HepG2 (cell line): Measurements from ENCODE around the gene PSMD3. TPM values are rescaled to one million over a fixed set of nuclear protein-coding genes. Genes with fewer than 3 reads are reported as not detected.

Experiments used
- ARID4A ChIP-seq: sonication (generic); formaldehyde crosslinking; IDR thresholded peaks from 2 replicates; pipeline ENCODE4 v1.5.0; 2020; ENCODE audit warnings: mild to moderate bottlenecking, missing genetic modification reagents, borderline replicate concordance
- ERF ChIP-seq: IDR thresholded peaks from 2 replicates; pipeline ENCODE4 v1.6.1; 2018; ENCODE audit warnings: missing biosample characterization, missing genetic modification reagents
- GATAD2A ChIP-seq: IDR thresholded peaks from 2 replicates; pipeline ENCODE4 v1.6.1; 2016
- KLF12 ChIP-seq: sonication (generic); formaldehyde crosslinking; IDR thresholded peaks from 2 replicates; pipeline ENCODE4 v1.4.0; 2020; ENCODE audit warnings: missing genetic modification reagents, borderline replicate concordance
- MXI1 ChIP-seq: IDR thresholded peaks from 3 replicates; pipeline ENCODE4 v1.6.1; 2012; ENCODE audit warnings: low read depth, low read length, inconsistent platforms, borderline replicate concordance
- RARA ChIP-seq: IDR thresholded peaks from 2 replicates; pipeline ENCODE4 v1.6.1; 2016; ENCODE audit warnings: missing genetic modification reagents, missing compliant biosample characterization
- RFXAP ChIP-seq: sonication (generic); formaldehyde crosslinking; IDR thresholded peaks from 2 replicates; pipeline ENCODE4 v1.4.0; 2020; ENCODE audit warnings: missing genetic modification reagents, borderline replicate concordance
- SOX13 ChIP-seq, 3 experiments: fragments of 450-650 bp in 1 of 3; sonication (generic) in 1 of 3; formaldehyde crosslinking in 1 of 3; IDR thresholded peaks in 2 of 3; conservative IDR thresholded peaks in 1 of 3; 2 replicates each; pipeline versions ENCODE4 v1.5.0 to v1.6.1; 2016 to 2020; ENCODE audit warnings: antibody characterized with exemption in 1 of 3, mild to moderate bottlenecking in 1 of 3, missing compliant biosample characterization in 1 of 3, missing genetic modification reagents in 1 of 3, moderate library complexity in 1 of 3
- SOX5 ChIP-seq: IDR thresholded peaks from 2 replicates; pipeline ENCODE4 v1.6.1; 2016; ENCODE audit warnings: borderline replicate concordance
- SOX6 ChIP-seq, 2 experiments: fragments of 450-650 bp in 1 of 2; sonication (generic) in 1 of 2; formaldehyde crosslinking in 1 of 2; IDR thresholded peaks; 2 replicates each; pipeline versions ENCODE4 v1.4.0 to v1.6.1; 2017 to 2020; ENCODE audit warnings: antibody characterized with exemption in 1 of 2, mild to moderate bottlenecking in 1 of 2, missing genetic modification reagents in 1 of 2
- ZNF274 ChIP-seq: sonication (generic); formaldehyde crosslinking; IDR thresholded peaks from 2 replicates; pipeline ENCODE4 v1.5.1; 2020; ENCODE audit warnings: mild to moderate bottlenecking, missing genetic modification reagents
- ZNF275 ChIP-seq: sonication (generic); formaldehyde crosslinking; IDR thresholded peaks from 2 replicates; pipeline ENCODE4 v1.8.0; 2022; ENCODE audit warnings: missing genetic modification reagents, mild to moderate bottlenecking, inconsistent platforms, borderline replicate concordance
- ZNF33B ChIP-seq: sonication (generic); formaldehyde crosslinking; IDR thresholded peaks from 2 replicates; pipeline ENCODE4 v1.5.1; 2020; ENCODE audit warnings: mild to moderate bottlenecking, missing genetic modification reagents
- polyA plus RNA-seq, 8 experiments: library from polyadenylated mRNA; depleted of rRNA in 3 of 8; stranded (reverse) in 7 of 8; unstranded in 1 of 8; fragments of >200 nt; fragmentation: Illumina TruSeq in 4 of 8; extraction: Trizol in 4 of 8; gene quantifications; 2 replicates each; pipeline versions ENCODE4 v1.2.1 to v1.2.3, GENCODE V29; 2011 to 2016; ENCODE audit warnings: low read depth in 4 of 8, missing spikeins in 1 of 8, mixed read lengths in 1 of 8; ENCODE audit not compliant: insufficient read depth in 1 of 8
- total RNA-seq, 5 experiments: library from RNA; depleted of rRNA; stranded (reverse); fragments of >200 nt; fragmentation: Illumina TruSeq; extraction: Trizol; gene quantifications; 2 replicates each; pipeline ENCODE4 v1.2.3, GENCODE V29; 2016; ENCODE audit warnings: low read depth in 1 of 5
- TF ChIP-seq, protein P1 (sequence below): sonication (generic); formaldehyde crosslinking; IDR thresholded peaks from 2 replicates; pipeline ENCODE4 v1.5.0; 2020; ENCODE audit warnings: mild to moderate bottlenecking, missing genetic modification reagents, moderate library complexity
- TF ChIP-seq, protein P2 (sequence below): sonication (generic); formaldehyde crosslinking; IDR thresholded peaks from 2 replicates; pipeline ENCODE4 v1.4.0; 2020; ENCODE audit warnings: mild to moderate bottlenecking, low read depth, missing genetic modification reagents
- TF ChIP-seq, protein P3 (sequence below): IDR thresholded peaks from 2 replicates; pipeline ENCODE4 v1.6.1; 2016

Gene PSMD3
- total and polyA plus RNA-seq, 2 of the 13 experiments (the other 11 are each of a cell fraction or from before 2014, with no cell fraction given), result 97.4 to 146 TPM

DNA sequence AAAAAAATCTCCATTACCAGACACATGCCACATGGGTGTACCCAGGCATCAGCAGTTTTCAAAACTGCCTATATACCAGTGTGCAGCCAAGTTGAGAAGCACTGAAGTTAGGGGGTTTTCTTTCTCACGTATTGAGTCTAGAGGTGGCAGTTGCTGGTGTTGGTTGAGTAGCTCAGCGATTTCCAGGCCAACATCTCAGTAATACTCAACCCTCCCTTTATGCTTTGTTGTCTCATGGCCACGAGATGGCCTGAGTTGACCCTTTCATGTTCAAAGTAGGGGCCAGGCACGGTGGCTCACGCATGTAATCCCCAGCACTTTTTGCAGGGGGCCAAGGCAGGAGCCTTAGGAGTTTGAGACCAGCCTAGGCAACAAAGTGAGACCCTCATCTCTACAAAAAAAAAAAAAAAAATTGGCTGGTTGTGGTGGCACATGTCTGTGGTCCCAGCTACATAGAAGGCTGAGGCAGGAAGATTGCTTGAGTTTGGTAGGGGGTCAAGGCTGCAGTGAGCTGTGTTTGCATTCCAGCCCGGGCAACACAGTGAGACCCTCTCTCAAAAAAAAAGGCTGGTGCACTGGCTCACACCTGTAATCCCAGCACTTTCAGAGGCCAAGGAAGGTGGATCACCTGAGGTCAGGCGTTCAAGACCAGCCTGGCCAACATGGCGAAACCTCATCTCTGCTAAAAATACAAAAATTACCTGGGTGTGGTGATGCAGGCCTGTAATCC, 42.3 kb upstream of the PSMD3 start (continued):
- TF ChIP-seq ZNF275 (CRISPR knock-in tag) (no peak), ARID4A (peak; percentile 35; the same call in 1 of the 2 replicates), RARA (CRISPR knock-in tag) (peak; percentile 61), SOX5 (CRISPR knock-in tag) (peak; percentile 32; the same call in 1 of the 2 replicates), MXI1 (peak; percentile 50; the same call in 1 of the 3 replicates), KLF12 (CRISPR knock-in tag) (0 out of 2 replicates have a peak, but pooled peaks have one; percentile 45), SOX6 (IDR thresholded peaks at IDR 0.05) (no peak), SOX6 (CRISPR knock-in tag; IDR thresholded peaks at IDR 0.05) (no peak), ERF (CRISPR knock-in tag) (peak; percentile 38; the same call in 1 of the 2 replicates), GATAD2A (CRISPR knock-in tag) (peak; percentile 33; the same call in 1 of the 2 replicates), ZNF274 (no peak), ZNF33B (CRISPR knock-in tag) (peak; percentile 48; the same call in 1 of the 2 replicates), SOX13 (IDR thresholded peaks at IDR 0.05) (no peak), SOX13 (CRISPR knock-in tag; conservative IDR thresholded peaks at IDR 0.05 in 1 of 2, IDR thresholded peaks at IDR 0.05 in 1 of 2) (peak in 1 of 2 experiments; percentile 61; a peak in 1 of 4 replicates), RFXAP (CRISPR knock-in tag) (0 out of 2 replicates have a peak, but pooled peaks have one; percentile 53)
- TF ChIP-seq, protein P1, sequence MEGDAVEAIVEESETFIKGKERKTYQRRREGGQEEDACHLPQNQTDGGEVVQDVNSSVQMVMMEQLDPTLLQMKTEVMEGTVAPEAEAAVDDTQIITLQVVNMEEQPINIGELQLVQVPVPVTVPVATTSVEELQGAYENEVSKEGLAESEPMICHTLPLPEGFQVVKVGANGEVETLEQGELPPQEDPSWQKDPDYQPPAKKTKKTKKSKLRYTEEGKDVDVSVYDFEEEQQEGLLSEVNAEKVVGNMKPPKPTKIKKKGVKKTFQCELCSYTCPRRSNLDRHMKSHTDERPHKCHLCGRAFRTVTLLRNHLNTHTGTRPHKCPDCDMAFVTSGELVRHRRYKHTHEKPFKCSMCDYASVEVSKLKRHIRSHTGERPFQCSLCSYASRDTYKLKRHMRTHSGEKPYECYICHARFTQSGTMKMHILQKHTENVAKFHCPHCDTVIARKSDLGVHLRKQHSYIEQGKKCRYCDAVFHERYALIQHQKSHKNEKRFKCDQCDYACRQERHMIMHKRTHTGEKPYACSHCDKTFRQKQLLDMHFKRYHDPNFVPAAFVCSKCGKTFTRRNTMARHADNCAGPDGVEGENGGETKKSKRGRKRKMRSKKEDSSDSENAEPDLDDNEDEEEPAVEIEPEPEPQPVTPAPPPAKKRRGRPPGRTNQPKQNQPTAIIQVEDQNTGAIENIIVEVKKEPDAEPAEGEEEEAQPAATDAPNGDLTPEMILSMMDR, result peak; percentile 68
- TF ChIP-seq, protein P2, sequence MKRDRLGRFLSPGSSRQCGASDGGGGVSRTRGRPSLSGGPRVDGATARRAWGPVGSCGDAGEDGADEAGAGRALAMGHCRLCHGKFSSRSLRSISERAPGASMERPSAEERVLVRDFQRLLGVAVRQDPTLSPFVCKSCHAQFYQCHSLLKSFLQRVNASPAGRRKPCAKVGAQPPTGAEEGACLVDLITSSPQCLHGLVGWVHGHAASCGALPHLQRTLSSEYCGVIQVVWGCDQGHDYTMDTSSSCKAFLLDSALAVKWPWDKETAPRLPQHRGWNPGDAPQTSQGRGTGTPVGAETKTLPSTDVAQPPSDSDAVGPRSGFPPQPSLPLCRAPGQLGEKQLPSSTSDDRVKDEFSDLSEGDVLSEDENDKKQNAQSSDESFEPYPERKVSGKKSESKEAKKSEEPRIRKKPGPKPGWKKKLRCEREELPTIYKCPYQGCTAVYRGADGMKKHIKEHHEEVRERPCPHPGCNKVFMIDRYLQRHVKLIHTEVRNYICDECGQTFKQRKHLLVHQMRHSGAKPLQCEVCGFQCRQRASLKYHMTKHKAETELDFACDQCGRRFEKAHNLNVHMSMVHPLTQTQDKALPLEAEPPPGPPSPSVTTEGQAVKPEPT (CRISPR knock-in tag), result no peak
- TF ChIP-seq, protein P3, sequence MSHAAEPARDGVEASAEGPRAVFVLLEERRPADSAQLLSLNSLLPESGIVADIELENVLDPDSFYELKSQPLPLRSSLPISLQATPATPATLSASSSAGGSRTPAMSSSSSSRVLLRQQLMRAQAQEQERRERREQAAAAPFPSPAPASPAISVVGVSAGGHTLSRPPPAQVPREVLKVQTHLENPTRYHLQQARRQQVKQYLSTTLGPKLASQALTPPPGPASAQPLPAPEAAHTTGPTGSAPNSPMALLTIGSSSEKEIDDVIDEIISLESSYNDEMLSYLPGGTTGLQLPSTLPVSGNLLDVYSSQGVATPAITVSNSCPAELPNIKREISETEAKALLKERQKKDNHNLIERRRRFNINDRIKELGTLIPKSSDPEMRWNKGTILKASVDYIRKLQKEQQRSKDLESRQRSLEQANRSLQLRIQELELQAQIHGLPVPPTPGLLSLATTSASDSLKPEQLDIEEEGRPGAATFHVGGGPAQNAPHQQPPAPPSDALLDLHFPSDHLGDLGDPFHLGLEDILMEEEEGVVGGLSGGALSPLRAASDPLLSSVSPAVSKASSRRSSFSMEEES (CRISPR knock-in tag), result peak; percentile 58; the same call in 1 of the 2 replicates
